Epithelial cell of prostate (primary cell): ENCODE results near the gene SMOC2.

ENCODE experiments used
- DNase-seq: peaks from one replicate; pipeline ENCODE4 v3.0.0-alpha.2; 2011; ENCODE audit warnings: low read depth, low spot score
- H3K27ac ChIP-seq: fragments of 450-650 bp; 2 replicates; pipeline ENCODE4 v1.5.1; 2017; ENCODE audit warnings: mild to moderate bottlenecking

Gene SMOC2, protein sequence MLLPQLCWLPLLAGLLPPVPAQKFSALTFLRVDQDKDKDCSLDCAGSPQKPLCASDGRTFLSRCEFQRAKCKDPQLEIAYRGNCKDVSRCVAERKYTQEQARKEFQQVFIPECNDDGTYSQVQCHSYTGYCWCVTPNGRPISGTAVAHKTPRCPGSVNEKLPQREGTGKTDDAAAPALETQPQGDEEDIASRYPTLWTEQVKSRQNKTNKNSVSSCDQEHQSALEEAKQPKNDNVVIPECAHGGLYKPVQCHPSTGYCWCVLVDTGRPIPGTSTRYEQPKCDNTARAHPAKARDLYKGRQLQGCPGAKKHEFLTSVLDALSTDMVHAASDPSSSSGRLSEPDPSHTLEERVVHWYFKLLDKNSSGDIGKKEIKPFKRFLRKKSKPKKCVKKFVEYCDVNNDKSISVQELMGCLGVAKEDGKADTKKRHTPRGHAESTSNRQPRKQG

DNA sequence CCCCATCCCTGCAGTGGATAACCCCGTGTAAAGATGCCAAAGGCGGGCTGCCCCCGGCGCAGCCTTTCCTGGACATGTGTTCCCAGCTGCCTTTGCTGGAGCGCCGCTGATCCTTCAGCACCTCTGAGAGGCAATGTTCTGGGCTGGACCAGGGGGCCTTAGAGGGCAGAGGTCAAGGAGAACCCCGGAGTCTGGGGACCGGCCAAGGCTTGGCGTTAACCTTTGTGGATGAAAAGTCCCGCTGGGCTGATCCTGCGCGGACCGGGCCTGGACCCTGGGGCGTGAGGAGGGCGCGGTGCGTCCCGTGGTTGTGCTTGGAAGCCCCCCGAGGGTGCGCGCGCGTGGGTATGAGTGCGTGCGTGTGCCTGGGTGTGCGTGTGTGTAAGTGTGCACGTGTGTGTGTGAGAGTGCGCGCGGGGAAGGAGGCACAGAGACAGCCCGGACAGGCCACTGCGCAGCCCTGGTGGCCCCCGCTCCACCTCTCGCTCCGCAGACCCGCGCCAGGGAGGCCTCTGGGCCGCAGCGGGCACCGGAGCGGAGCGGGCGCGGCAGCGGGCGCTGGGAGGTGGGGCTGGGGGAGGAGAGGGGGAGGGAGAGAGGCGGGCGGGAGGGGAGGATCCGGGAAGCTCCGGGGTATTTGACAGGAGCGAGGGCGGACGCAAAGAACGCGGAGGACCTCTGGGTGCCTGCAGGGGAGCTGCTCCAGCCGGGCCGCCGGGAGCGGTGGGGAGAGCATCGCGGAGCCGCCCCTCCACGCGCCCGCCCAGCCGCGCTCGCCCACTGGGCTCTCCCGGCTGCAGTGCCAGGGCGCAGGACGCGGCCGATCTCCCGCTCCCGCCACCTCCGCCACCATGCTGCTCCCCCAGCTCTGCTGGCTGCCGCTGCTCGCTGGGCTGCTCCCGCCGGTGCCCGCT lies at the start of gene SMOC2:
SMOC2 (plus strand) TSS at position 665 of the 914 bp plus-strand sequence; CDS start at position 852, 187 bp downstream.
- DNase-seq = no peak
- no peak within 1 kb of the TSS for H3K27ac ChIP-seq

DNA sequence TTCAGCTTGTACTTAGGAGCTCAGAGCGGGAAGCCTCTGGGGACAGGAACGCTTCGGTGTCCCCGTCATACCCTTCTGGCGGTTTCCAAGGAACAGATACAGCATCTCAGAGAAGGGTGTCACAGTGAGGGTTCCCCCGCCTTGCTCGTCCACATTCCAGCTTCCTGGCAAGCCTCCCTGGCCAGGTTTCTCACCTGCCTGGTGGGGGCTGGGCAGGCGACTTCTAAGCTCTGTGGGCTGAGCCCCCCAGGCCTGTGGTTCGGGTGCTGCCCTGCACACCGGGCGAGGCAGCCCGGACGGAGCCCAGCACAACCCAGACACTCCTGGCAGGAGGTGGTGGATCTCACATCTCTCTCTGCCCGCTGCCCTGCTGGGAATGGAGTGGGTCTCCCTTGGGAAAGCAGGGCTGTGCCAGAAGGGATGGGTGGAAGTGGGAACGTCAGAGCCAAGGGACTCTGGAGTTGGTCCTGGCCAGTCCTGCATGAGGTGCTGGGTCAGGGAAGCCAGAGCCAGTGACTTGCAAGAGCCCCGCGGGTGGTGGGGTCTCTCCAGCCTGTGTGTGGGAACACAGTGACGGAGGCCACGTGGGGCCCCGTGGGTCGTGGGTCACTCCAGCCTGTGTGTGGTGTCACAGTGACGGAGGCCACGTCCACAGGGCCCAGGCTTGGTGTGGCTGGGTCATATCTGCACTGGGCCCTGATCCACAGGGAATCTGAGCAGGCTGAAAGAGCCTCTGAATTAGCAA lies 47.7 kb upstream of the SMOC2 start:
- no peak for DNase-seq
- H3K27ac ChIP-seq = no peak overlapping the region

DNA sequence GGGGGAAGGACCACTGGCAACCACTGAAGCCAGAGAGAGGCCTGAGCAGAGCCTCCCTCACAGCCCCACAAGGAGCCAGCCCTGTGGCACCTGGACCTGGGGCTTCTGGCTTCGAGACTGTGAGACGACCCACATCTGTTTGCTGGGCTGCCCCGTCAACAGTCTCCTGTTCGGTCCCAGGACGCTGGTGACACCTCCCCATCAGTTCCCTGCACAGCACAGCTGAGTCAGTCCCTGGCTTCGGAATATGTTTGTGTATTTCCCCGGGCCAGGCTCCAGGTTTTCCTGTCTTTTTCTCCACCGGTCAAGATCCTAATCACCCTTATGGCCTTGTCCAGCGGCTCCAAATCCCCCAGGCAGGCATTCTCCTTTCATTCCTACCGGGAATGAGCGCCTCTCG lies 46.4 kb upstream of the SMOC2 start:
- H3K27ac ChIP-seq = no peak overlapping the region
- DNase-seq = no peak

DNA sequence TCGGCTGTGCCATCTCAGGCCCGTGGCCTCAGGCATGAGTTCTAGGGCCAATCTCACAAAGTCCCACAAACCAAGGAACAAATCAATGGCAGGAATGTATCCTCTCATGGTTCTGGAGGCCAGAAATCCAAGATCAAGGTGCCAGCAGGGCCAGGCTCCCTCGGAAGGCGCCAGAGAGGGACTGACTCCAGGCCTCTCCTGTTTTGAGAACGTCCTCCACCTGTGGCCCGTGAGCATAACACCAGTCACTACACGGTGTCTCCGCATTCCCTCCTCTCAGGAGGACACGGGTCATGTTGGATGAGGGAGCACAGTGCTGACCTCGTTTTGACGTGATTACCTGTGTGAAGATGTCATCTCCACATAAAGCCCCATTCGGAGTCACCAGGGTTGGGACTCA lies 45.0 kb upstream of the SMOC2 start:
- H3K27ac ChIP-seq = no peak overlapping the region
- DNase-seq = no peak

DNA sequence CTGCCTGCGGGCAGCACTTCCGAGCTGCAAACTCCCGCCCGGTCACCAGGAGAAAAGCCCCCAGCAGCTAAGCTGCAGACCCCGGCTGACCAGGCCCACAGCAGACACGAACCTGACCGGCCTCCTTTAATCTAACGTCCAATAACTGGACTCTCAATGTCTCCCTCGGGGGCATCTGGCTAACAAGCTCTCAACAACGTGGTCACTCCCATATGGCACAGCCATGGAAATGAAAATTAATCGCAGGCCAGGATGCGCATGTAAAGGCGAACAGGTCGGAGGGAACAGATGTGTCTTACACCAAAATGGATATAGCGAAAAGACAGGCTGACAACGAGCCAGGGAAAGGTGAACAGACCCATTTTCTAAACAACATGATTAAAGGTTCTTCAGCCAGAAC lies 44.4 kb upstream of the SMOC2 start:
- no peak for DNase-seq
- H3K27ac ChIP-seq = no peak overlapping the region

DNA sequence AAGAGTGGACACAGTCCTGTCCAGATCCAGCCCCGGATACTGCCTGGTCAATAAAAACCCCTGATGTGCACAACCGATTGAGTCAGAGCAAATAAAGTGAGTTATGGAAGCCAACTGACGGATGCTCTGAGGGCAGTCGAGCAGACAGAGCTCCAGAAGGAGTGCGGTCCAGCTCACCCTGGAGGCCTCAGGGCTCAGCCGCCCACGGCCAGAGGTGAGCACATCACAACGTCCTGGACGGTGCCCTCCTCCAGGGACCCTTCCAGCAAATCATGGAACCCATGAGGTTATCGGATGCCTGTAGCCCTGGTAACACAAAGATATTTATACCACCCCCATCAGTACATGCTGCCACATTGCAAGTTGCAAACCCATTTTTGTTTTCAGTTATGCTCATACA lies 44.0 kb upstream of the SMOC2 start:
- DNase-seq = no peak
- no peak overlapping the region for H3K27ac ChIP-seq

DNA sequence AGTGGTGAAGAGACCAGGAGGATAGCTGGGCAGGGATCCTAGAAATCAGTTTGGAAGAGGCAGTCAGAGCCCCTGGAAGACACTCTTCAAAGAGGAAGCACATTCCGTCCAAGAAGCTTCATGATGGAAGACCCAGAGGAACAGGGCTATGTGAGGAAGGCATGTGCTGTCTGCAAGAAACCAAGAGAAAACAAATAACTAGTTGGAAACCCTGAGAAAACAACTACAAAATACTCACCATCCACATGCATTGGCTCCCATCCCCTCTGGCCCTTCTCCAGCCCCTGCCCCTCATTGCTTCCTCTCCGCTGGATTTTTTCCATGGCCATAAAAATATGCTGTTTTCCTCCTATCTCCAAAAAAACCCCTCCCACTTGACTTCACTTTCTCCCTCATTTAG lies 40.9 kb upstream of the SMOC2 start:
- DNase-seq = no peak
- H3K27ac ChIP-seq = no peak overlapping the region

DNA sequence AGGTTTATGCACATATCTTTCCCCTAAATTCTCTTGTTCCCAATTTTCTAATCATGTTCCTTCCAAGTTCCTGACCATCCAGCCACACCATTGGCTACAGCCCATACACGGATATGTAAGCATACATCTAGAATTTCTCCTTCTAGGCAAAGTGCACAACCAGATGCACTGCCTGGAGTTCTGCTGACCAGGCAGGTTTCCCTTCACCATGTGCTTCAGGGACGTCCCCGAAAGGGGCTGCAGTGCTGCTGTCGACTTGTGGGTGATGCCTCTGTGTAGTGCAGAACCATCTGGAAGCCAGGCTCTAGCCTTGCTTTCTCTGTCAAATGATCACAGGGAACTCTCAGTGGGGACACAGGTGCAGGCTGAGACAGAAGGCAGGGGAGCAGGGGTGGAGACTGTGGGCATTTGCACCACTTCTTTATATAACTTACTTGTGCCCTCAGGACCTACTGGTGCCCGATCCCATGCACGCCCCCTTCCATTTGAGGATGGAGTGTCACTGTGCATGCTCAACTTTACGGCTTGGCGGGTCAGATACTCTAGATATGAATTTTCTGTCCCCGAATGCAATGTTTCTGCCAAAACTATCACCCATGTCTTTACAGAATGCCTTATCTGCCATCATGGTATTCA lies 37.5 kb upstream of the SMOC2 start:
- DNase-seq = no peak
- H3K27ac ChIP-seq = no peak overlapping the region

DNA sequence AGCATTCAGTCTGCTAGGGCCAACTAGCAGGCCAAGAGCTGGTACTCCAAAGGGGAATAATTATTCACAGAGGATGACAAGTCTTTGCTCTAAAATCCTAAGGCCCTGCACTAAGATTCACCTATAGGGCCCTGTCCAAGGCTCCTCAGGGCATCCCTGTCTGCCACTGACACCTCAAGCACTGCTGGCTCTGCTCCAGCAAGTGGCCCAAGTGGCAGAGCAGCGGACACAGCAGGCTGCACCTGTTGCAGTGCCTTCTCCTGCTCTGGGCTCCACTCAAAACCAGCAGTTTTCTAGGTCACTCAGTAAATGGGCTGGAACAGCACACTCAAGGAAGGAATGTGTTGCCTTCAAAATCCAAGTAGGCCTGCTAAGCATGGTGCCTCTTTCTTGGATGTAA lies 36.4 kb upstream of the SMOC2 start:
- H3K27ac ChIP-seq = no peak overlapping the region
- no peak for DNase-seq

DNA sequence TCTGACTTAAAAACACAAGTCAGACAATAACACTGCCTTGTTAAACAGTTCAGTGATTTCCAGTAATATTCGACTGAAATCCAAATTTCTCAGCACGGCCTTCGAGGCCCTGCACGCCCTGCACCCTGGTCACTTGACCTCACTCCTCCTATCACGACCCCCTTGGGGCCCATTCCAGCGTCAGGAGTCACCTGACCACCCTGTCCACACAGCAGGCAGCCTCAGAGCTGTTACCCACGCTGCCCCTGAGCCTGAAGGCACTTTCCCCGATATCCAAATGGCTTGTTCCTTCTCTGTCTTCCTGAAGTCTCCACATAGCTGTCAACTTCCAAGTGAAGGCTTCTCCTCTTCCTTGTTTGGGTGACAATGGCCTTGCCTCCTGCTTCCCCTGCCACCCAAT lies 33.1 kb upstream of the SMOC2 start:
- DNase-seq = no peak
- H3K27ac ChIP-seq = no peak overlapping the region

DNA sequence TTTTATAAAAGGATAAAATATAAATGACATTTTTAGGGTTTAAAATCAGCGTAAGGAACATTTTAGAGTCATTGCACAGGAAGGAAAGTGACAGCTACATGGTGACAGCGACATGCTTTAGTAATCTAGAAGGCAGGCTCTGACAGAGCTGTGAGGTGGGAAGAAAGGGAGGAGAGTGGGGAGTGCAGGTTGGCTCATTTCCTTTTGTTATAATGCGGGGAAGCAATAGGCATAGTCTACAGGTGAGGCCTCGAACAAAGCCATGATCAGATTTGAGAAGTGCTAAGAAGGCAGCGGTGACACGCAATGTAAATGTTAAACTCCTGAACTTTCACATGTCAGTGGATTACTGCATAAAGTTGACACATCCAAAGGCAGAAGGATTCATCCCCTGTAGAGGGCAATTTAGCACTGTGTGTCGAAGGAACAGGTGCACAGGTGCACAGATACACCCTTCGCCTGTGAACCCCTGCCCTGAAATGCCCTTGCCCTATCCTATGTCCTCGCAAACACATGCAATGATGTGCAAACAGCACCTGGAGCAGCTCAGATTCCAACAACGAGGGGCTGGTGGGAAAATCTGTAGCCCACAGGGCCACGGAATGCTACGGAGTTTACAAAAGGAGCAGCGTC lies 32.4 kb upstream of the SMOC2 start:
- H3K27ac ChIP-seq = no peak overlapping the region
- DNase-seq = no peak

DNA sequence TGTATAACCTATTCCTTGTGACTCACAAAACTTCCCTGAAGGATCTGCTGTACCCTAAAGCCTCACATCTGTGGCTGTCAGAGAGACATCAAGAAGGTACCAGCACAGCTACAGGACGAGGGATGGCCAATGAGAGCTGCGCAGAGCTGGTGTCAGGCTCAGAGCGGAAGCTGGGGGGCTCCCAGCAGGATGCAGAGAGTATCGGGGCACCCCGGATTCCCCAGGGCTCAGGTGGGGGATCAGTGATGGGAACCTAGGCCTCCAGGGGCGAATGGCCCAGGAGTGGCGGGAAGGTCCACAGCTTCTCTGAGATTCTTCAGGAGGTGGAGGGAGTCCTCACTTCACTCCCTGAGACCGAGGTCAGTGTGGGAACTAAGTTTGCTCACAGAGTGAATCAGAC lies 30.9 kb upstream of the SMOC2 start:
- DNase-seq = no peak
- no peak overlapping the region for H3K27ac ChIP-seq

DNA sequence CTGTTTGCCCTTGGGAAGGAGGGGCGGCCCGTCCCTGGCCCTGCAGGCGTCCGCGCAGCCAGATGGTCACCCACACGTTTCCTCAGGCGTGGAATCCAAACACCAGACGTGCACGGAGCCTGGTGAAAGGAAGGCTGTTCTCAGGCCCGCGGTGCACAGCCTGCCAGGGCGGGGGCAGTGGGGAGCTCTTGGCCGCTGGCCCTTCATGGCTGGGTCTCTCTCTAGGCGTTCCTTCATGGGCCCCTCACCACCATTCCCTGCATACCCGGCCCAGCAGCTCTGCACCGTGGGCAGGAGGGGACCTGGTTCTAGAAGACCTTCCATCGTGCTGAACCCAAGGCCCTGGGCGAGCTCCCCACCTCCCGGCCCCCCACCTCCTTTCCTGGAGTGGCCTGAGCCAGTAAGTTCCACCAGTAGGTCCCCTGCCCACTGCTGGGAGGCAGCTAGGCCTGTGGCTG lies 30.4 kb upstream of the SMOC2 start:
- H3K27ac ChIP-seq = no peak overlapping the region
- no peak for DNase-seq

DNA sequence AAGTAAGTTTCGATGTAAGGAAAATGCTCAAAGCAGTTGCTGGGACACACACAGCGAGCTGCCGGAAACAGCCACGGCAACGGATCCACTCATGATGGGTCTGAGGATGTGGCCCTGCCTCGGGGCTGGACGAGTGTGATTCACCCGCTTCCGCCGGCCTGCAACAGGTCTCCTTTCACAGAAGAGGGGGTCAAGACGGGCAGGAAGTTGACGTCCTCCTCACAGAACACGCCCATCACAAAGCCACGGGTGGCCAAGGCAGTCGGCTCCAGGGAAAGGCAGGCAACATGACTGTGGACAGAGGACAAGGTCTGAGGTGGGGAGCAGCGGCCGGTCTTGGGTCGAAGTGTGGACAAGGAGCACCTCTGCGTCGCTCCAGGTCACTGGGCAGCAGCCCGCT lies 29.9 kb upstream of the SMOC2 start:
- no peak for DNase-seq
- H3K27ac ChIP-seq = no peak overlapping the region

DNA sequence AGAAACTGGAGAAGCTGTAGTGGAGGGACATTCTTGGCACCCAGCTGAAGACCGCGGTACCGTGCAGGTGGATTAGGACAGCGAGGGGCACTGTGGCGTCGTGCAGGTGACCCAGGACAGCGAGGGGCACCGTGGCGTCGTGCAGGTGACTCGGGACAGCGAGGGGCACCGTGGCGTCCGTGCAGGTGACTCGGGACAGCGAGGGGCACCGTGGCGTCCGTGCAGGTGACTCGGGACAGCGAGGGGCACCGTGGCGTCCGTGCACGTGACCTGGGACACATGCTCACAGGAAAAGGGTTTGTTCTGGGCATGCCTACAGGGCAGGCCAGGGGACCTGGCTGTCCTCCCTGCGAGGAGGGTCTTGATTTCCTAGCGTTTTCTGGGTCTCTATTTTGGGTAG lies 29.2 kb upstream of the SMOC2 start:
- no peak overlapping the region for H3K27ac ChIP-seq
- no peak for DNase-seq

DNA sequence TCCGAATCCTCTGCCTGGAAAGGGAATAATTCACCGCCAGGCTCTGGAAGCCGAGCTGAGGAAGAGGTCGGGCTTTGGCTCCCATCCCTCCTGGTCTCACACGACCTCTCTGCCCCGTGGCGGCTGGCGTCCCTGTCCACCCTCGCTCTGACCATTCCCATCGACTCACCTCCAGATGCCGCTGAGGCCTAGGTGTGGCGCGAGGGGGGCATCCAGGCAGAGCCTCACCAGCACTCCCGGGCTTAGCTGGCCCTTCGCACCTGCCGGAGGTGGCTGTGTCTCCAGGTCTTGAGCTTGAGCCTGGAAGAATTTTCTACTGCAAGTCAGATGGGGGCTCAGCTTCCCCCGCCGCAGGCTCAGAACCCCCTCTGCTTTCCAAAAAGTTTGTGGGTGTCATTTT lies 28.5 kb upstream of the SMOC2 start:
- no peak overlapping the region for H3K27ac ChIP-seq
- no peak for DNase-seq

DNA sequence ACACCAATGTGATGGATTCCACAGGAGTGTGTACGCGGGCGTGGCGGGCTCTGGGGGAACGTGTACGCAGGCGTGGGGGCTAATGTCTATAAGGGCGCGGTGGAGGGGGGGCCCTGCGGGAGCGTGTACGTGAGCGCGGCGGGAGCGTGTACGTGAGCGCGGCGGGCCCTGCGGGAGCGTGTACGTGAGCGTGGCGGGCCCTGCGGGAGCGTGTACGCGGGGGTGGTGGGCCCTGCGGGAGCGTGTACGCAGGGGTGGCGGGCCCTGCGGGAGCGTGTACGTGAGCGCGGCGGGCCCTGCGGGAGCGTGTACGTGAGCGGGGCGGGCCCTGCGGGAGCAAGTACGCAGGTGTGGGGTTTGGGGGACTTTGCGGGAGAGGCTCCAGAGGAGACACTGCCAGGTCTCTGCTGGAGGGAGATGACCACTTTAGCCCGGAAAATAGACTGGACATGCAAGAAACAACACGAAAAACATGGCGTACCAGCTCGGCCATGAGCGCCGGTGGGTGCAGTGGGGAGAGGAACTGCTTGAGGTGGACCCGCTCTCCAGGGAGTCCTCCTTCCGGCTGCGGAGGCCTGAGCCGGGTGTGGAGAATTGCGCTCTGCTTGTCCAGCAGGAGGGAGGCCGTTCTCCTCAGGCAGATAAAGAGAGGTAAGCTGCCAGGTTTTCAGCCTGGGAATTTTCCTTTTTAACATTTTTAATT lies 27.8 kb upstream of the SMOC2 start:
- no peak for DNase-seq
- no peak overlapping the region for H3K27ac ChIP-seq

DNA sequence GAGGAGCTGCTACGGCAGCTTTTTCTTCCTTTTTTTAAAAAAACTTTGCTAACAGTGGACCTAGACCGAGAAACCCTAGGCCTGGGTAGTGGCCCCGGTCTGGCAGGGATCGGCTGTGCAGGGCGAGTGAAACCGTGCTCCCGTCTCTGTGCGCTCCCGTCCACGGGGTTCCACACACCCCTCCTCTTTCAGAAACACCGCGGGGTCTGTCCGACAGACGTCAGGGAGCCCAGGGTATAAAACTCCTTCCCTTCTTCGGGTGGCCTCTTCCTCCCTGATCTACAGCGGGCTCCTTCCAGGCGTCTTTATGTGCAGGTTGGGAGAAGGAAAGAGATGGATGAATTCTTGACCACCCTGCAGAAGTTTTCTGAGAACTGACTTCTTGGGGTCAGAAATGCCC lies 27.1 kb upstream of the SMOC2 start:
- no peak for DNase-seq
- no peak overlapping the region for H3K27ac ChIP-seq
